MM.1S (cell line): ENCODE data around the gene IQCK.

Experiments
- EZH2phosphoT487 ChIP-seq: fragments of 300-600 bp; sonication (generic); IDR thresholded peaks from 2 replicates; pipeline ENCODE4 v1.6.1; 2018; ENCODE audit warnings: antibody characterized with exemption, low read length
- TF ChIP-seq, protein P1 (sequence below): fragments of 300-600 bp; sonication (generic); IDR thresholded peaks from 2 replicates; pipeline ENCODE4 v1.5.1; 2016; ENCODE audit warnings: antibody characterized with exemption, low read length, mixed read lengths

DNA sequence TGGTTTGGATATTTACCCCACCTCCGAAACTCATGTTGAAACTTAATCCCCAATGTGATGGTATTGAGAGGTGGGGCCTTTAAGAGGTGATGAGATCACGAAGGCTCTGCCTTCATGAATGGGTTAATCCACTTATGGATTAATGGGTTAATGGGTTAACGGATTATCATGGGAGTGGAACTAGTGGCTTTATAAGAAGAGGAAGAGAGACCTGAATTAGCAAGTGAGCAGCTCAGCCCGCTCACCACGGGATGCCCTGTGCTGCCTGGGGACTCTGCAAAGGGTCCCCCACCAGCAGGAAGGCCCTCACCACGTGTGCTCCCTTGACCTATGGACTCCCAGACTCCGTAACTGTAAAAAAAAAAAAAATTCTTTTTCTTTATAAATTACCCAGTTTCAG is 183.1 kb downstream of the IQCK start:
- no peak for TF ChIP-seq EZH2phosphoT487
- TF ChIP-seq, protein P1, sequence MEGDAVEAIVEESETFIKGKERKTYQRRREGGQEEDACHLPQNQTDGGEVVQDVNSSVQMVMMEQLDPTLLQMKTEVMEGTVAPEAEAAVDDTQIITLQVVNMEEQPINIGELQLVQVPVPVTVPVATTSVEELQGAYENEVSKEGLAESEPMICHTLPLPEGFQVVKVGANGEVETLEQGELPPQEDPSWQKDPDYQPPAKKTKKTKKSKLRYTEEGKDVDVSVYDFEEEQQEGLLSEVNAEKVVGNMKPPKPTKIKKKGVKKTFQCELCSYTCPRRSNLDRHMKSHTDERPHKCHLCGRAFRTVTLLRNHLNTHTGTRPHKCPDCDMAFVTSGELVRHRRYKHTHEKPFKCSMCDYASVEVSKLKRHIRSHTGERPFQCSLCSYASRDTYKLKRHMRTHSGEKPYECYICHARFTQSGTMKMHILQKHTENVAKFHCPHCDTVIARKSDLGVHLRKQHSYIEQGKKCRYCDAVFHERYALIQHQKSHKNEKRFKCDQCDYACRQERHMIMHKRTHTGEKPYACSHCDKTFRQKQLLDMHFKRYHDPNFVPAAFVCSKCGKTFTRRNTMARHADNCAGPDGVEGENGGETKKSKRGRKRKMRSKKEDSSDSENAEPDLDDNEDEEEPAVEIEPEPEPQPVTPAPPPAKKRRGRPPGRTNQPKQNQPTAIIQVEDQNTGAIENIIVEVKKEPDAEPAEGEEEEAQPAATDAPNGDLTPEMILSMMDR = no peak
